C1 segment of cervical spinal cord (tissue), 14 donors: Measurements from ENCODE around the gene IRX4.

ENCODE experiments used
- DNase-seq, 14 donors: peaks; one replicate each; lab custom pipeline; 2025; lab: John Stamatoyannopoulos, UW

The IRX4 gene

DNA sequence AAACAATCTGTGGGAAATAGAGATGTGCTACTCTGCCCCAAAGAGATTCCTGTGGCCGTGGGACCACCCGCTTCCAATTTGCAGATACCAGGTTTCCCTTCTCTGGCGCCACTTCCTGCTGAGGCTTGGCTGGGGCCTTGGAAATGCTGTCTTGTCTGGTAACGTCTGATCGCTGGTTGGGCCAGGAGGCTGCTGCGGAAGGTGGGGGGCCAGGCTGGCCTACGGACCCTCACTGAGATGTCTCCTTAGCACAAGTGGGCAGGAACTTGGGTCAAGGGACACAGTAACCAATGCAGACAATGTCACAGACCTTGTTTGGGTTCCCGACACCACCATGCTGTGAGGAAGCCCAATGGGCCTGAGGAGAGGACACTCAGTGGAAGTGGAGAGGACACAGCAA, 31.7 kb upstream of the IRX4 start:
- no peak for DNase-seq

DNA sequence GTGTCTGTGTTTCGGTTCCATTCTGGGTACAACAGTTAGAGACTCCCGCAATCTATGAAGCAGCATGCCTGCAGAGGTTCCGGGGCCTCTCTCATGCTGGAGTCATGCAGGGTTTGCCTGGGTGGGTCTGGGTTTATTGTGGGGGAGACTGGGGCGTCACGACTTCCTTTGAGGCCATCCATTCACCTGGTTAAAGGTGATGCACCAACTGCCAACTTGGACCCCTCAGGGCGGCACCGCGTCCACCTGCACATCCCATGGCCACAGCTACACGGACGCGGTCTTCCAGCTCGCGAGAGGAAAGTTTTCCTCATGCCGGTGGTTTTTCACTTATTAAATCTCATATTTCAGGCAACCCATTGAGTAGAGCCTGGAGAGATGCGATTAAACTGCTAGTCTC, 30.9 kb upstream of the IRX4 start:
- no peak for DNase-seq

DNA sequence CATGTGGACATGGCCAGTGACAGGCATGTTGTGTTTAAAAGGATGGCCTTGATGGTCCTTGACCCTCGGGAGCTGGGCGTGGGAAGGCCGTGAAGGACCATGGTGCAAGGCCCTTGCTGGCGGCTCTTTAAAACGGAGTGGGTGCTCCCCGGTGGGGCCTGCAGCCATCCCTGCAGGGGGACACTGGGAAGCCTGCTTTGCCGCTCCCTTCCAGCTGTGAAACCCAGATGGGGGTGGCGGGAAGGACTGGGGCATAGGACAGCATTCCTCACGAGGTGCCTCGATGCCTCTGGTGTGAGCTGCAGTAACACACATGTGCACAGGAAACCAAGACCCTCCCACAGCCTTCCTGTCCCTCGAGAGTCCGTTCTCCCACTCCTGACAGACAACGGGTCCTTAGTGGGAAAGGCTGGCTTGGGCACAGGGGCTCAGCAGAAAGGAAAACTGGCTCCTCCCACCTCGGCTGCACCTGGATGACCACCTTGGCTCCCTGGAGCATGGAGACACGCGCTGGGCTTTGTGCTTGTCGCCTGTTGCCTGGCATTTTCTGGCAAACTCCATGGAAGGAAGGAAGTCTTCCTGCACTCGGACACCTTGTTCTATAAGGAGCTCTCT, 30.3 kb upstream of the IRX4 start:
- DNase-seq = no peak

- no peak for DNase-seq
These were observed 29.1 kb upstream of the IRX4 start for GRCh38 chr5:1911773-1912235.

GRCh38 chr5:1910861-1911772, 28.4 kb upstream of the IRX4 start:
- DNase-seq = no peak

DNA sequence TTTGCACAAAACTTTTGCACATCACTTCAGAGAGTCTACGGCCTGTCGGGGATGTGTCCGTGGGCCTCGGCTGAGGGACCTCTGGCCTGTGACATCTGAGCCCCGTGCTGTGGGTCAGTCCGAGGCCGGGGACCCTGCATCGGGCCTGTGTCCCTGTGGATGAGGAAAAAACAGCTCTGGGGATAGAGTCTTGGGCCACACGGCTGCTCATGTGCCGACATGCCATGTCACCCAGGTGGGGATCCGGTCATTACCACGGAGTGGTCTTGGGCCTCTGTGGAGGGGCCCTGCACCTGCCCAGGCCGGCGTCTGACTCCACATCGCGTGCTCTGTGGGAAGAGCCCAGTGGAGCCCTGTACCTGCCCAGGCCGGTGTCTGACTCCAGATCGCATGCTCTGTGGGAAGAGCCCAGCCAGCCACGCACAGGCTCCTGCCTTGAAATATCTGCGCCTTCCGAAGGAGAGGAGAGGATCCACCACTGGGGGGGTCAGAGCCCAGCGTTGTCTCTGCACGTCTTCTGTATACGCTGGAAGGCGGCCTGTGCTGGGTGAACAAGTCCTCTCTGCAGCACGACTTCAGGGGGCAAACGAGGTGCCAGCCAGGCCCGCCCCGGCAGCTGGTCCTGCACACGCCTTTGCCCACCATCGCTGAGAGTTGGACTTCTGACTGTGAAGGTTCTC, 27.5 kb upstream of the IRX4 start:
- DNase-seq = no peak

DNA sequence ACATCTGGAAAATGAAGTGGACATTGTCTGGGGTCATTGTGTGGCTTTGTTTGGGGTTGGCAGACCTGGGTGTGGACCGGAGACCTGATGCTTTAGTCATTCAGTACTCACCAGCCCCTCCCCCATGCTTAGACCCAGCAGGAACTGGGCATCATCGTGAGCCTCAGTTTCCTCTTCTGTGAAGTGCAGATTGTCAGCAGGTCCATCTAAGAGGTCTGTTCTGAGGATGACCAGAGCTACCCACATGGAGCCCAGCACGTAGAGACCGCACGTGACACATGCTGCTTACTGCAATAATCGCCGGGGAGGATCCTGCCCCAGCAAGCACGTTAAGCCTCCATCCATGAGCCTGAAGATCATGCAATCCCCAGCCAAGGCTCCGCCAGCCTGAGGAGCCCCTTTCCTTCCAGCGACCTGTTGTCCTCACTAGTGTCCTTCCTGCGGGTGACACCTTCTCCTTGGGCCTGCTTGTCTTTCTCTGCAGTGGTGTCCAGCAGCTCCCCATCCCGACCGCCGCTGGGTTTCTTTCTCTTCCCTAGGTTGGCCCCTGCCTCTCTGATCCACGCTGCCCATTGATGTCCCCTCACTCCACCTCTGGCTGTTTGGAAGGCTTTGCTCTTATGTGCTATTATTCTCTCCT, 26.7 kb upstream of the IRX4 start:
- no peak for DNase-seq

GRCh38 chr5:1908931-1909330, 26.2 kb upstream of the IRX4 start:
- DNase-seq = no peak

GRCh38 chr5:1907616-1908015, 24.9 kb upstream of the IRX4 start:
- DNase-seq = no peak

DNA sequence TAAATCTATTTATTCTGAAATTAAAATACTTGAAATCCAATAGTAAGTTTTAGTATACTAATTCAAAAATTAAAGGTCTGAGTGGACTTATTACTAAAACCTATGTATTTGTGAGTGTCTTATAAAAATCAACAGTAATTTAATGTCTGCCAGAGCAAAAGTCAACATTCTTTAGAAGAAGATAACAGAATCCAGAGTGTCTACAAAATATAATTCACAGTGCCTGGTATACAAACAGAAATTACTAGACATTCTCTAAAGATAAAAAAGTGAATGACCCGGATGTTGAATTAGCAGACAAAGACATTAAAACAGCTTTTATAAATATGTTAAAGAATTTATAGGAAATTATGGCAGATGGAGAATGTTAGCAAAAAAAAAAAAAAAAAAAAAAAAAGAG, 22.4 kb upstream of the IRX4 start:
- no peak for DNase-seq

DNA sequence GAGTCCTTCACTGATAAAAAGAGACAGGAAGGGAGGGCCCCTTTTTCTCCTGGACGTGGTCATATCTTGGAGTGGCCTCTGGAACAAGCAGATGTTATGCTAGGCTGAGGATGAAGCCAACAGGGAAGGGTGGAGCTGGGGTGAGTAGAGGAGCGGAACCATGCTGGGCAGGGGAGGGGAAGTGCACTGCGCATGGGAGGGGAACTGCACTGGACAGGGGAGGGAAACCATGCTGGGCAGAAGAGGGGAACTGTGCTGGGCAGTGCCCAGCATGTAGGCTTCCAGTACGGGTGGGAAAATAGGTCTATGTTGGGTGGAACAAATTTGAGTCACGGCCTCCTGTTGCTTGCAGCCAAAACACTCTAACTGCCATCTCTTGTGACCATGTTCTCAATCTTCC, 19.3 kb upstream of the IRX4 start:
- DNase-seq = no peak

- DNase-seq = no peak
These were observed 18.3 kb upstream of the IRX4 start for GRCh38 chr5:1901061-1901460.

- DNase-seq = no peak
These were observed 16.5 kb upstream of the IRX4 start for GRCh38 chr5:1899201-1899600.

GRCh38 chr5:1897816-1898450, 15.2 kb upstream of the IRX4 start:
- DNase-seq = no peak

GRCh38 chr5:1897386-1897785, 14.7 kb upstream of the IRX4 start:
- no peak for DNase-seq

- DNase-seq = no peak
These were observed 14.1 kb upstream of the IRX4 start for GRCh38 chr5:1896602-1897376.

- DNase-seq = no peak
These were observed 13.2 kb upstream of the IRX4 start for GRCh38 chr5:1895739-1896420.

DNA sequence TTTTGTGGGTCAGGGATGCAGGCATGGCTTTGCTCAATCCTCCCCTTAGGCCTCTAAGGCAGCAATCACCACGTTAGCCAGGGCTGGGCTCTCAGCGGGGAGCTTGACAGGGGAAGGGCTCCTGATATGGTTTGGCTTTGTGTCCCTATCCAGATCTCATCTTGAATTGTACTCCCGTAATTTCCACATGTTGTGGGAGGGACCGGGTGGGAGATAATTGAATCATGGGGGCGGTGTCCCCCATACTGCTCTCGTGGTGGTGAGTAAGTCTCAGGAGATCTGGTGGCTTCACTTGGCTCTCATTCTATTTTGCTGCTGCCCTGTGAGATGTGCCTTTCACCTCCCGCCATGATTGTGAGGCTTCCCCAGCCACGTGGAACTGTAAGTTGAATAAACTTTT, 11.5 kb upstream of the IRX4 start:
- DNase-seq = no peak

DNA sequence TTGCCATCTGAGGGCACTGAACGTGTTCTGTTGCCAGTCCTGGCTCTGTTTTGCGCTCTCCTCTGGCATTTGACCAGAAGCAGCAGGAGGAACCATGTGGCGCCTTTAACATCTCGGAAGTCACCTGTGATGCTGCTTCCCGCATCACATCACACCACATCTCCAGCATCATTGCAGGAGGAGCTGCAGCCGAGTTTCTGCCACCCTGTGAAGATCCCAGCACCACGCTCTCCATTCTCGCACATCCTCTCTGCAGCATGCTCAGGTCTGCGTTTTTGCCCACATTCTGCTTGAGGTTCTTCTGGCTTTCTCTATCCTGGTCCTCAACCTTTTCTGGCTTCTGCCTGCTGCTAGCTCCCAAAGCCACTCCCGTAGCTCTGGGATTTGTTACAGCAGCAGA, 11.0 kb upstream of the IRX4 start:
- no peak for DNase-seq
